HepG2 (cell line): Measurements from ENCODE around the gene SMAD2. TPM values are rescaled to one million over a fixed set of nuclear protein-coding genes. Genes with fewer than 3 reads are reported as not detected.

Experiments
- AHR ChIP-seq: IDR thresholded peaks from 2 replicates; pipeline ENCODE4 v1.6.1; 2018; ENCODE audit warnings: missing genetic modification reagents, missing compliant biosample characterization
- ZNF12 ChIP-seq: sonication (generic); formaldehyde crosslinking; IDR thresholded peaks from 2 replicates; pipeline ENCODE4 v1.5.0; 2020; ENCODE audit warnings: missing genetic modification reagents
- ZNF441 ChIP-seq: sonication (generic); formaldehyde crosslinking; IDR thresholded peaks from 2 replicates; pipeline ENCODE4 v1.7.0; 2021; ENCODE audit warnings: missing genetic modification reagents, borderline replicate concordance
- polyA plus RNA-seq, 8 experiments: library from polyadenylated mRNA; depleted of rRNA in 3 of 8; stranded (reverse) in 7 of 8; unstranded in 1 of 8; fragments of >200 nt; fragmentation: Illumina TruSeq in 4 of 8; extraction: Trizol in 4 of 8; gene quantifications; 2 replicates each; pipeline versions ENCODE4 v1.2.1 to v1.2.3, GENCODE V29; 2011 to 2016; ENCODE audit warnings: low read depth in 4 of 8, missing spikeins in 1 of 8, mixed read lengths in 1 of 8; ENCODE audit not compliant: insufficient read depth in 1 of 8
- total RNA-seq, 5 experiments: library from RNA; depleted of rRNA; stranded (reverse); fragments of >200 nt; fragmentation: Illumina TruSeq; extraction: Trizol; gene quantifications; 2 replicates each; pipeline ENCODE4 v1.2.3, GENCODE V29; 2016; ENCODE audit warnings: low read depth in 1 of 5
- TF ChIP-seq, protein P1 (sequence below): sonication (generic); formaldehyde crosslinking; IDR thresholded peaks from 2 replicates; pipeline ENCODE4 v1.4.0; 2020; ENCODE audit warnings: mild to moderate bottlenecking, missing genetic modification reagents, borderline replicate concordance
- TF ChIP-seq, protein P2 (sequence below): sonication (generic); formaldehyde crosslinking; IDR thresholded peaks from 2 replicates; pipeline ENCODE4 v1.5.0; 2020; ENCODE audit warnings: missing genetic modification reagents, mild to moderate bottlenecking, borderline replicate concordance
- TF ChIP-seq, protein P3 (sequence below): IDR thresholded peaks from 2 replicates; pipeline ENCODE4 v1.6.1; 2016; ENCODE audit warnings: low read depth, missing genetic modification reagents, missing compliant biosample characterization
- TF ChIP-seq, protein P4 (sequence below): sonication (generic); formaldehyde crosslinking; IDR thresholded peaks from 2 replicates; pipeline ENCODE4 v1.4.0; 2020; ENCODE audit warnings: missing genetic modification reagents, borderline replicate concordance
- TF ChIP-seq, protein P5 (sequence below): sonication (generic); formaldehyde crosslinking; IDR thresholded peaks from 2 replicates; pipeline ENCODE4 v1.5.1; 2020; ENCODE audit warnings: missing genetic modification reagents, mild to moderate bottlenecking, borderline replicate concordance

Gene SMAD2
- total and polyA plus RNA-seq, 2 of the 13 experiments (the other 11 are each of a cell fraction or from before 2014, with no cell fraction given): 40.2 to 96.2 TPM

DNA sequence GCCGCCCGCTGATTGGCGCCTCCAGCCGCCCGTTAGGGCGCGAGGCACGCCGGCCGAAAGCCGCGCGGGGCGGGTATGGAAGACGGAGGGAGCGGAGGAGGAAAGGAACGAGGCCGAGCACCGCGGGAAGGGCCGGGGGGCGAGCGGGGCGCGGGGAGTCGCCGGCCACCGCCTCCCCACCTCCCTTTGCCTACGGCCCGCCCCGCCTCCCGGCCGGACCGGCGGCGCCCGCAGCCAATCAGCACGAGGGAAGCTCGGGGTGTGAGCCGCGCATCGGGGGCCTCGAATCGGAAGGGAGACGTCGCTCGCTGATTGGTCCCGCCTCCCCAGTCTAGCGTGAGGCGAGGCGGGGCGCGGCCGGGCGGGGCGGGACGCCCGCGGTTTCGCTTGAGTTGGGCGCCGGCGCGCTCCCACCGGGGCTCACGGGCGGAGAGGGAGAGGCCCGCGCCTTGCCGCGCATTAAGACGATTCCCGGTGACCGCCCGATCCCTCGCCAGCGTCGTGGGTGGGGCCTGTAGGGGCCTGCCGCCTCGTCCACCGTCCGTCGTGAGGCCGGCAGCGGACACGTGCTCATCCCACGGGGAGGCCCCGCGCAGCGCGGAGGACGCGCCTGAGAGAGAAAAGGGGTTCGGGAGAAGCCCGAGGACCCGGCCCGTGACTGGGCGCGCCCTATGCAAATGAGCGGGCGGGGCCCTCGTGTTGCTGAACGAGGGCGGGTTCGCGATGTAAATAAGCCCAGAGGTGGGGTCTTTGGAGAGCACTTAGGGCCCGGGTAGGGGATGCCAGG, 665 bp upstream of the SMAD2 start (continued):
- TF ChIP-seq, protein P1, sequence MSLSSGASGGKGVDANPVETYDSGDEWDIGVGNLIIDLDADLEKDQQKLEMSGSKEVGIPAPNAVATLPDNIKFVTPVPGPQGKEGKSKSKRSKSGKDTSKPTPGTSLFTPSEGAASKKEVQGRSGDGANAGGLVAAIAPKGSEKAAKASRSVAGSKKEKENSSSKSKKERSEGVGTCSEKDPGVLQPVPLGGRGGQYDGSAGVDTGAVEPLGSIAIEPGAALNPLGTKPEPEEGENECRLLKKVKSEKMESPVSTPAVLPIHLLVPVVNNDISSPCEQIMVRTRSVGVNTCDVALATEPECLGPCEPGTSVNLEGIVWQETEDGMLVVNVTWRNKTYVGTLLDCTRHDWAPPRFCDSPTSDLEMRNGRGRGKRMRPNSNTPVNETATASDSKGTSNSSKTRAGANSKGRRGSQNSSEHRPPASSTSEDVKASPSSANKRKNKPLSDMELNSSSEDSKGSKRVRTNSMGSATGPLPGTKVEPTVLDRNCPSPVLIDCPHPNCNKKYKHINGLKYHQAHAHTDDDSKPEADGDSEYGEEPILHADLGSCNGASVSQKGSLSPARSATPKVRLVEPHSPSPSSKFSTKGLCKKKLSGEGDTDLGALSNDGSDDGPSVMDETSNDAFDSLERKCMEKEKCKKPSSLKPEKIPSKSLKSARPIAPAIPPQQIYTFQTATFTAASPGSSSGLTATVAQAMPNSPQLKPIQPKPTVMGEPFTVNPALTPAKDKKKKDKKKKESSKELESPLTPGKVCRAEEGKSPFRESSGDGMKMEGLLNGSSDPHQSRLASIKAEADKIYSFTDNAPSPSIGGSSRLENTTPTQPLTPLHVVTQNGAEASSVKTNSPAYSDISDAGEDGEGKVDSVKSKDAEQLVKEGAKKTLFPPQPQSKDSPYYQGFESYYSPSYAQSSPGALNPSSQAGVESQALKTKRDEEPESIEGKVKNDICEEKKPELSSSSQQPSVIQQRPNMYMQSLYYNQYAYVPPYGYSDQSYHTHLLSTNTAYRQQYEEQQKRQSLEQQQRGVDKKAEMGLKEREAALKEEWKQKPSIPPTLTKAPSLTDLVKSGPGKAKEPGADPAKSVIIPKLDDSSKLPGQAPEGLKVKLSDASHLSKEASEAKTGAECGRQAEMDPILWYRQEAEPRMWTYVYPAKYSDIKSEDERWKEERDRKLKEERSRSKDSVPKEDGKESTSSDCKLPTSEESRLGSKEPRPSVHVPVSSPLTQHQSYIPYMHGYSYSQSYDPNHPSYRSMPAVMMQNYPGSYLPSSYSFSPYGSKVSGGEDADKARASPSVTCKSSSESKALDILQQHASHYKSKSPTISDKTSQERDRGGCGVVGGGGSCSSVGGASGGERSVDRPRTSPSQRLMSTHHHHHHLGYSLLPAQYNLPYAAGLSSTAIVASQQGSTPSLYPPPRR: no peak
- TF ChIP-seq AHR (CRISPR knock-in tag) (peak; percentile 58; the same call in 1 of the 2 replicates), ZNF12 (CRISPR knock-in tag) (no peak), ZNF441 (peak; percentile 67; the same call in 1 of the 2 replicates)
- TF ChIP-seq, protein P2, sequence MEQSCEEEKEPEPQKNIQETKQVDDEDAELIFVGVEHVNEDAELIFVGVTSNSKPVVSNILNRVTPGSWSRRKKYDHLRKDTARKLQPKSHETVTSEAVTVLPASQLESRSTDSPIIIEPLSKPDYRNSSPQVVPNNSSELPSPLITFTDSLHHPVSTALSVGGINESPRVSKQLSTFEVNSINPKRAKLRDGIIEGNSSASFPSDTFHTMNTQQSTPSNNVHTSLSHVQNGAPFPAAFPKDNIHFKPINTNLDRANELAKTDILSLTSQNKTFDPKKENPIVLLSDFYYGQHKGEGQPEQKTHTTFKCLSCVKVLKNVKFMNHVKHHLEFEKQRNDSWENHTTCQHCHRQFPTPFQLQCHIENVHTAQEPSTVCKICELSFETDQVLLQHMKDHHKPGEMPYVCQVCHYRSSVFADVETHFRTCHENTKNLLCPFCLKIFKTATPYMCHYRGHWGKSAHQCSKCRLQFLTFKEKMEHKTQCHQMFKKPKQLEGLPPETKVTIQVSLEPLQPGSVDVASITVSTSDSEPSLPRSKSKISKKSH (CRISPR knock-in tag): peak; percentile 45; the same call in 1 of the 2 replicates
- TF ChIP-seq, protein P3, sequence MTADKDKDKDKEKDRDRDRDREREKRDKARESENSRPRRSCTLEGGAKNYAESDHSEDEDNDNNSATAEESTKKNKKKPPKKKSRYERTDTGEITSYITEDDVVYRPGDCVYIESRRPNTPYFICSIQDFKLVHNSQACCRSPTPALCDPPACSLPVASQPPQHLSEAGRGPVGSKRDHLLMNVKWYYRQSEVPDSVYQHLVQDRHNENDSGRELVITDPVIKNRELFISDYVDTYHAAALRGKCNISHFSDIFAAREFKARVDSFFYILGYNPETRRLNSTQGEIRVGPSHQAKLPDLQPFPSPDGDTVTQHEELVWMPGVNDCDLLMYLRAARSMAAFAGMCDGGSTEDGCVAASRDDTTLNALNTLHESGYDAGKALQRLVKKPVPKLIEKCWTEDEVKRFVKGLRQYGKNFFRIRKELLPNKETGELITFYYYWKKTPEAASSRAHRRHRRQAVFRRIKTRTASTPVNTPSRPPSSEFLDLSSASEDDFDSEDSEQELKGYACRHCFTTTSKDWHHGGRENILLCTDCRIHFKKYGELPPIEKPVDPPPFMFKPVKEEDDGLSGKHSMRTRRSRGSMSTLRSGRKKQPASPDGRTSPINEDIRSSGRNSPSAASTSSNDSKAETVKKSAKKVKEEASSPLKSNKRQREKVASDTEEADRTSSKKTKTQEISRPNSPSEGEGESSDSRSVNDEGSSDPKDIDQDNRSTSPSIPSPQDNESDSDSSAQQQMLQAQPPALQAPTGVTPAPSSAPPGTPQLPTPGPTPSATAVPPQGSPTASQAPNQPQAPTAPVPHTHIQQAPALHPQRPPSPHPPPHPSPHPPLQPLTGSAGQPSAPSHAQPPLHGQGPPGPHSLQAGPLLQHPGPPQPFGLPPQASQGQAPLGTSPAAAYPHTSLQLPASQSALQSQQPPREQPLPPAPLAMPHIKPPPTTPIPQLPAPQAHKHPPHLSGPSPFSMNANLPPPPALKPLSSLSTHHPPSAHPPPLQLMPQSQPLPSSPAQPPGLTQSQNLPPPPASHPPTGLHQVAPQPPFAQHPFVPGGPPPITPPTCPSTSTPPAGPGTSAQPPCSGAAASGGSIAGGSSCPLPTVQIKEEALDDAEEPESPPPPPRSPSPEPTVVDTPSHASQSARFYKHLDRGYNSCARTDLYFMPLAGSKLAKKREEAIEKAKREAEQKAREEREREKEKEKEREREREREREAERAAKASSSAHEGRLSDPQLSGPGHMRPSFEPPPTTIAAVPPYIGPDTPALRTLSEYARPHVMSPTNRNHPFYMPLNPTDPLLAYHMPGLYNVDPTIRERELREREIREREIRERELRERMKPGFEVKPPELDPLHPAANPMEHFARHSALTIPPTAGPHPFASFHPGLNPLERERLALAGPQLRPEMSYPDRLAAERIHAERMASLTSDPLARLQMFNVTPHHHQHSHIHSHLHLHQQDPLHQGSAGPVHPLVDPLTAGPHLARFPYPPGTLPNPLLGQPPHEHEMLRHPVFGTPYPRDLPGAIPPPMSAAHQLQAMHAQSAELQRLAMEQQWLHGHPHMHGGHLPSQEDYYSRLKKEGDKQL (CRISPR knock-in tag): no peak
- TF ChIP-seq, protein P4, sequence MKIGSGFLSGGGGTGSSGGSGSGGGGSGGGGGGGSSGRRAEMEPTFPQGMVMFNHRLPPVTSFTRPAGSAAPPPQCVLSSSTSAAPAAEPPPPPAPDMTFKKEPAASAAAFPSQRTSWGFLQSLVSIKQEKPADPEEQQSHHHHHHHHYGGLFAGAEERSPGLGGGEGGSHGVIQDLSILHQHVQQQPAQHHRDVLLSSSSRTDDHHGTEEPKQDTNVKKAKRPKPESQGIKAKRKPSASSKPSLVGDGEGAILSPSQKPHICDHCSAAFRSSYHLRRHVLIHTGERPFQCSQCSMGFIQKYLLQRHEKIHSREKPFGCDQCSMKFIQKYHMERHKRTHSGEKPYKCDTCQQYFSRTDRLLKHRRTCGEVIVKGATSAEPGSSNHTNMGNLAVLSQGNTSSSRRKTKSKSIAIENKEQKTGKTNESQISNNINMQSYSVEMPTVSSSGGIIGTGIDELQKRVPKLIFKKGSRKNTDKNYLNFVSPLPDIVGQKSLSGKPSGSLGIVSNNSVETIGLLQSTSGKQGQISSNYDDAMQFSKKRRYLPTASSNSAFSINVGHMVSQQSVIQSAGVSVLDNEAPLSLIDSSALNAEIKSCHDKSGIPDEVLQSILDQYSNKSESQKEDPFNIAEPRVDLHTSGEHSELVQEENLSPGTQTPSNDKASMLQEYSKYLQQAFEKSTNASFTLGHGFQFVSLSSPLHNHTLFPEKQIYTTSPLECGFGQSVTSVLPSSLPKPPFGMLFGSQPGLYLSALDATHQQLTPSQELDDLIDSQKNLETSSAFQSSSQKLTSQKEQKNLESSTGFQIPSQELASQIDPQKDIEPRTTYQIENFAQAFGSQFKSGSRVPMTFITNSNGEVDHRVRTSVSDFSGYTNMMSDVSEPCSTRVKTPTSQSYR (CRISPR knock-in tag): peak; percentile 40; the same call in 1 of the 2 replicates
- TF ChIP-seq, protein P5, sequence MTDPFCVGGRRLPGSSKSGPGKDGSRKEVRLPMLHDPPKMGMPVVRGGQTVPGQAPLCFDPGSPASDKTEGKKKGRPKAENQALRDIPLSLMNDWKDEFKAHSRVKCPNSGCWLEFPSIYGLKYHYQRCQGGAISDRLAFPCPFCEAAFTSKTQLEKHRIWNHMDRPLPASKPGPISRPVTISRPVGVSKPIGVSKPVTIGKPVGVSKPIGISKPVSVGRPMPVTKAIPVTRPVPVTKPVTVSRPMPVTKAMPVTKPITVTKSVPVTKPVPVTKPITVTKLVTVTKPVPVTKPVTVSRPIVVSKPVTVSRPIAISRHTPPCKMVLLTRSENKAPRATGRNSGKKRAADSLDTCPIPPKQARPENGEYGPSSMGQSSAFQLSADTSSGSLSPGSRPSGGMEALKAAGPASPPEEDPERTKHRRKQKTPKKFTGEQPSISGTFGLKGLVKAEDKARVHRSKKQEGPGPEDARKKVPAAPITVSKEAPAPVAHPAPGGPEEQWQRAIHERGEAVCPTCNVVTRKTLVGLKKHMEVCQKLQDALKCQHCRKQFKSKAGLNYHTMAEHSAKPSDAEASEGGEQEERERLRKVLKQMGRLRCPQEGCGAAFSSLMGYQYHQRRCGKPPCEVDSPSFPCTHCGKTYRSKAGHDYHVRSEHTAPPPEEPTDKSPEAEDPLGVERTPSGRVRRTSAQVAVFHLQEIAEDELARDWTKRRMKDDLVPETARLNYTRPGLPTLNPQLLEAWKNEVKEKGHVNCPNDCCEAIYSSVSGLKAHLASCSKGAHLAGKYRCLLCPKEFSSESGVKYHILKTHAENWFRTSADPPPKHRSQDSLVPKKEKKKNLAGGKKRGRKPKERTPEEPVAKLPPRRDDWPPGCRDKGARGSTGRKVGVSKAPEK (CRISPR knock-in tag): 0 out of 2 replicates have a peak, but pooled peaks have one; percentile 40
